ENCODE data around the gene GATA5.

GATA5 gene

DNA sequence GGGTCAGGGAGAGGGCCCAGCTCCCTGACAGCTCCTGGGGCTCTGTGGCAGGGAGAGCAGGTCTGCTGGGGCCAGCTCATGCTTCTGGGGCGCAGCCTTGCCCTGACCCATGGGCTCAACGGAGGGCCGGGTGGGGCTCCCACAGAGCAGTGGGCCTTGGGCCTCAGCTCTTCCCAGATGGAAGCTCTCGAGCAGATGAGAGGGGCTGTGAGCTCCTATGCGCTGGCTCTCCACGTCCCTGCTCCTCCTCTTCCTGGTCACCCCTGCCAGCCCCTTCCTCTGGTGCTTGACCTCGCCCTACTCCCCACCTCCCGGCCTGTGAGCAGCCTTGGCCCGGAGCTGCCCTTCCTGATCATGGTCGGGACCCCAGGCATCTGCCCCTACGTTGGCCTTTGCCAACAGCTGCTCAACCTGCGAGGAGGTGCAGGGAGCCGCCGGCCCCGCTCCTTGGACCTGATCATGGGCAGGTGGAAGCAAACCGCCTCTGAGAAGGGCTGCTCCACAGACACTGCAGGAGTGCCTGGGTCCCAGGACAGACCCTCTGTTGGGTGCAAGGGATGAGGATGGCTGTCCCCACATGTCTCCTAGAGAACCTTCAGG is 26.8 kb upstream of the GATA5 start:
- no peak for TF ChIP-seq EP300 (IDR thresholded peaks at IDR 0.05; ENCODE audit: borderline replicate concordance)
- no peak for TF ChIP-seq TAF1 (IDR thresholded peaks at IDR 0.05; ENCODE audit: low read depth)
- no peak for TF ChIP-seq ZBTB7A (IDR thresholded peaks at IDR 0.05; ENCODE audit: low read depth)
- TF ChIP-seq, protein P1, sequence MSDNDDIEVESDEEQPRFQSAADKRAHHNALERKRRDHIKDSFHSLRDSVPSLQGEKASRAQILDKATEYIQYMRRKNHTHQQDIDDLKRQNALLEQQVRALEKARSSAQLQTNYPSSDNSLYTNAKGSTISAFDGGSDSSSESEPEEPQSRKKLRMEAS (IDR thresholded peaks at IDR 0.05): no peak
- no peak for TF ChIP-seq TCF12 (IDR thresholded peaks at IDR 0.05; ENCODE audit: low read depth)
- TF ChIP-seq FOXM1 (IDR thresholded peaks at IDR 0.05; ENCODE audit: borderline replicate concordance, low read depth): no peak
- no peak for TF ChIP-seq YY1 (IDR thresholded peaks at IDR 0.05; ENCODE audit: low read depth)
- TF ChIP-seq, protein P2, sequence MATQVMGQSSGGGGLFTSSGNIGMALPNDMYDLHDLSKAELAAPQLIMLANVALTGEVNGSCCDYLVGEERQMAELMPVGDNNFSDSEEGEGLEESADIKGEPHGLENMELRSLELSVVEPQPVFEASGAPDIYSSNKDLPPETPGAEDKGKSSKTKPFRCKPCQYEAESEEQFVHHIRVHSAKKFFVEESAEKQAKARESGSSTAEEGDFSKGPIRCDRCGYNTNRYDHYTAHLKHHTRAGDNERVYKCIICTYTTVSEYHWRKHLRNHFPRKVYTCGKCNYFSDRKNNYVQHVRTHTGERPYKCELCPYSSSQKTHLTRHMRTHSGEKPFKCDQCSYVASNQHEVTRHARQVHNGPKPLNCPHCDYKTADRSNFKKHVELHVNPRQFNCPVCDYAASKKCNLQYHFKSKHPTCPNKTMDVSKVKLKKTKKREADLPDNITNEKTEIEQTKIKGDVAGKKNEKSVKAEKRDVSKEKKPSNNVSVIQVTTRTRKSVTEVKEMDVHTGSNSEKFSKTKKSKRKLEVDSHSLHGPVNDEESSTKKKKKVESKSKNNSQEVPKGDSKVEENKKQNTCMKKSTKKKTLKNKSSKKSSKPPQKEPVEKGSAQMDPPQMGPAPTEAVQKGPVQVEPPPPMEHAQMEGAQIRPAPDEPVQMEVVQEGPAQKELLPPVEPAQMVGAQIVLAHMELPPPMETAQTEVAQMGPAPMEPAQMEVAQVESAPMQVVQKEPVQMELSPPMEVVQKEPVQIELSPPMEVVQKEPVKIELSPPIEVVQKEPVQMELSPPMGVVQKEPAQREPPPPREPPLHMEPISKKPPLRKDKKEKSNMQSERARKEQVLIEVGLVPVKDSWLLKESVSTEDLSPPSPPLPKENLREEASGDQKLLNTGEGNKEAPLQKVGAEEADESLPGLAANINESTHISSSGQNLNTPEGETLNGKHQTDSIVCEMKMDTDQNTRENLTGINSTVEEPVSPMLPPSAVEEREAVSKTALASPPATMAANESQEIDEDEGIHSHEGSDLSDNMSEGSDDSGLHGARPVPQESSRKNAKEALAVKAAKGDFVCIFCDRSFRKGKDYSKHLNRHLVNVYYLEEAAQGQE (IDR thresholded peaks at IDR 0.05; ENCODE audit: low read depth): no peak
- TF ChIP-seq EGR1 (IDR thresholded peaks at IDR 0.05): no peak
- TF ChIP-seq CEBPB (IDR thresholded peaks at IDR 0.05): no peak
- no peak for TF ChIP-seq NFIC (IDR thresholded peaks at IDR 0.05)
- no peak for TF ChIP-seq CREB1 (IDR thresholded peaks at IDR 0.05; ENCODE audit: low read depth)
- TF ChIP-seq RAD21 (IDR thresholded peaks at IDR 0.05; ENCODE audit: low read depth): no peak
- TF ChIP-seq, protein P3, sequence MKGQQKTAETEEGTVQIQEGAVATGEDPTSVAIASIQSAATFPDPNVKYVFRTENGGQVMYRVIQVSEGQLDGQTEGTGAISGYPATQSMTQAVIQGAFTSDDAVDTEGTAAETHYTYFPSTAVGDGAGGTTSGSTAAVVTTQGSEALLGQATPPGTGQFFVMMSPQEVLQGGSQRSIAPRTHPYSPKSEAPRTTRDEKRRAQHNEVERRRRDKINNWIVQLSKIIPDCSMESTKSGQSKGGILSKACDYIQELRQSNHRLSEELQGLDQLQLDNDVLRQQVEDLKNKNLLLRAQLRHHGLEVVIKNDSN (IDR thresholded peaks at IDR 0.05): no peak
- TF ChIP-seq TEAD4 (IDR thresholded peaks at IDR 0.05): no peak

DNA sequence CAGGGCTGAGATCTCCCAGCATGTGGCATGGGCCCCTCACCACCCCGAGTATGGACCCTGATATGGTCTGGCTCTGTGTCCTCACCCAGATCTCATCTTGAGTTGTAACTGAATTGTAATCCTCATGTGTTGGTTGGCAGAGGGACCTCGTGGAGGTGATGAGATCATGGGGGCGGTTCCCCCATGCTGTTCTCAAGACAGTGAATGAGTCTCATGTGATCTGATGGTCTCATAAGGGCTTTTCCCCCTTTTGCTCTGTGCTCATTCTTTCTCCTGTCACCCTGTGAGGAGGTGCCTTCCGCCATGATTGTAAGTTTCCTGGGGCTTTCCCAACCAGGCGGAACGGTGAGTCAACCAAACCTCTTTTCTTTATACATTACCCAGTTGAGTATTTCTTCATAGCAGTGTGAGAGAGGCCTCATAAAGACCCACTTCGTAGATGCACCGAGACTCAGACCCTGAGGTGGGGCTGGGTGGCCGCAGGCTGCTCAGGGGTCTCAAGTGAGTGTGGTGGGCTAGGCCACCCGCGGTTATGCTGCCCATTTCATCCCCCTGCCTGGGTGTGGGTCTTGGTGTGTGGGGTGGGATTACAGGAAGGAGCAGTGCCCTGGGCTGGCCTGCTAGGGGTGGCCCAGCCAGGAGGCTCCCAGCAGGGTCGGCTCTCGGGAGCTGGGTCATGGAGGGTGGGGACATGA is 26.2 kb upstream of the GATA5 start:
- TF ChIP-seq ZBTB7A (IDR thresholded peaks at IDR 0.05; ENCODE audit: low read depth) (no peak), CREB1 (IDR thresholded peaks at IDR 0.05; ENCODE audit: low read depth) (no peak), EP300 (IDR thresholded peaks at IDR 0.05; ENCODE audit: borderline replicate concordance) (no peak), EGR1 (IDR thresholded peaks at IDR 0.05) (no peak), TEAD4 (IDR thresholded peaks at IDR 0.05) (no peak), TAF1 (IDR thresholded peaks at IDR 0.05; ENCODE audit: low read depth) (no peak), CEBPB (IDR thresholded peaks at IDR 0.05) (0 out of 2 replicates have a peak, but pooled peaks have one; percentile 30), TCF12 (IDR thresholded peaks at IDR 0.05; ENCODE audit: low read depth) (no peak), RAD21 (IDR thresholded peaks at IDR 0.05; ENCODE audit: low read depth) (no peak), NFIC (IDR thresholded peaks at IDR 0.05) (no peak), YY1 (IDR thresholded peaks at IDR 0.05; ENCODE audit: low read depth) (peak; percentile 78), FOXM1 (IDR thresholded peaks at IDR 0.05; ENCODE audit: borderline replicate concordance, low read depth) (no peak)
- TF ChIP-seq, protein P3 (IDR thresholded peaks at IDR 0.05): no peak
- TF ChIP-seq, protein P1 (IDR thresholded peaks at IDR 0.05): 0 out of 2 replicates have a peak, but pooled peaks have one; percentile 33
- TF ChIP-seq, protein P2 (IDR thresholded peaks at IDR 0.05; ENCODE audit: low read depth): no peak

DNA sequence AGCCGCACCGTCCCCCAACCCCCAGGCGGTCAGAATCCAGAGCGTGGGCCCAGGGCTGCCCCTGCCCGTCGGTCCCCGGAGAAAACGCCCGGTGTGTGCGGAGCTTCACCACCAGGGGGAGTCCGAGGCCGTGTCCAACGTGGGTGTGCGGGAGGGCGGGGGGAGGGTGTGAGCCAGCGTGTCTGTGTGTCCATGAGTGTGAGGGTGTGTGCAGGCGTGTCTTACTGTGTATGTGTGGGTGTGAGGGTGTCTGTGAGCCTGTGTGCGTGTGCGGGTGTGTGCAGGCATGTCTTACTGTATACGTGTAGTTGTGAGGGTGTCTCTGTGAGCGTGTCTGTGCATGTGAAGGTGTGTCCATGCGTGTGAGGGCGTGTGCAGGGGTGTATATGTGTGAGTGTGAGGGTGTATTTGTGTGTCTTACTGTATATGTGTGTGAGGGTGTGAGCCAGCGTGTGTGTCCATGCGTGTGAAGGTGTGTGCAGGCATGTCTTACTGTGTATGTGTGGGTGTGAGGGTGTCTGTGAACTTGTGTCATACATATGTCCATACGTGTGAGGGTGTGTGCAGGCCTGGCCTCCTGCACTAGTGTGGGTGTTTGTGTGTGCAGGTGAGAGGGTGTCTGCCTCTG is 24.6 kb upstream of the GATA5 start:
- TF ChIP-seq CREB1 (IDR thresholded peaks at IDR 0.05; ENCODE audit: low read depth) (no peak), RAD21 (IDR thresholded peaks at IDR 0.05; ENCODE audit: low read depth) (peak; percentile 86), TAF1 (IDR thresholded peaks at IDR 0.05; ENCODE audit: low read depth) (no peak), EGR1 (IDR thresholded peaks at IDR 0.05) (peak; percentile 30; the same call in 1 of the 2 replicates)
- TF ChIP-seq, protein P2 (IDR thresholded peaks at IDR 0.05; ENCODE audit: low read depth): no peak
- TF ChIP-seq, protein P1 (IDR thresholded peaks at IDR 0.05): no peak
